GM12875 (cell line): ENCODE results near the gene RBM33.

Source experiments
- H3K4me3 ChIP-seq: one replicate; pipeline ENCODE4 v1.5.1; 2011; ENCODE audit warnings: low read depth, low read length, control low read depth
- TF ChIP-seq, protein P1 (sequence below): IDR thresholded peaks from 2 replicates; pipeline ENCODE4 v1.5.1; 2011; ENCODE audit warnings: low read depth, mild to moderate bottlenecking, control low read depth, inconsistent platforms, low read length, moderate library complexity, borderline replicate concordance; ENCODE audit not compliant: insufficient read depth

Gene RBM33

DNA sequence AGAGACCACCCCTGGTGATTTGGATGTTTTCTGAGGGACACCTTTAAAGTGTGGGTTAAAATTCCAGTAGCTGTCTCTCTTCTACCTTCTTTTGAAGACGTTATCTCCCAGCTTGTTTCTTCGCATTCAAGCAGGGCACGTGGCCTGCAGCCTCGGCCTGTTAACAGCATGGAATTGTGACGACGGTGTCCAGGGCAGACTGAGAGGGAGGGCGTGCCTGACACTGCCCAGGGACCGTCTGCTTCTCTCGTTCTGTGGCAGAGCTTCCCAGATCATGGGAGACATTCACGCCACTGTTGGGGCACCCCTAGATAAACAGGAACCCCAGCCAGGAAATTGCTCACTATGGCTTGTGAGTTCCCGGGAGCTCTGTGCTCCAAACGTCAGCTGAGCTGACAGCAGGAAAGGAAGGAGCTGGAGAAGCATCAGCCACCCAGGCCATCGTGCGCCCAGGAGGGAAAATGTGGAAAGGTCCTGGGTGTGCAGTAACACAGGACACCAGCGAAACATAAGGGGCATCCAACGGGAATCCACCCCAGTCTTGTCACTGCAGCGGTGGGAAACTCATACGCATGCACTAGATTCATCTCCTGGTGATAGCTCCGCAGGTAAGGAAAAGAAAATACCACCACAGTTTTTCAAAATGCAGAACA is 41.1 kb upstream of the RBM33 start:
- H3K4me3 ChIP-seq = no peak overlapping the region
- TF ChIP-seq, protein P1, sequence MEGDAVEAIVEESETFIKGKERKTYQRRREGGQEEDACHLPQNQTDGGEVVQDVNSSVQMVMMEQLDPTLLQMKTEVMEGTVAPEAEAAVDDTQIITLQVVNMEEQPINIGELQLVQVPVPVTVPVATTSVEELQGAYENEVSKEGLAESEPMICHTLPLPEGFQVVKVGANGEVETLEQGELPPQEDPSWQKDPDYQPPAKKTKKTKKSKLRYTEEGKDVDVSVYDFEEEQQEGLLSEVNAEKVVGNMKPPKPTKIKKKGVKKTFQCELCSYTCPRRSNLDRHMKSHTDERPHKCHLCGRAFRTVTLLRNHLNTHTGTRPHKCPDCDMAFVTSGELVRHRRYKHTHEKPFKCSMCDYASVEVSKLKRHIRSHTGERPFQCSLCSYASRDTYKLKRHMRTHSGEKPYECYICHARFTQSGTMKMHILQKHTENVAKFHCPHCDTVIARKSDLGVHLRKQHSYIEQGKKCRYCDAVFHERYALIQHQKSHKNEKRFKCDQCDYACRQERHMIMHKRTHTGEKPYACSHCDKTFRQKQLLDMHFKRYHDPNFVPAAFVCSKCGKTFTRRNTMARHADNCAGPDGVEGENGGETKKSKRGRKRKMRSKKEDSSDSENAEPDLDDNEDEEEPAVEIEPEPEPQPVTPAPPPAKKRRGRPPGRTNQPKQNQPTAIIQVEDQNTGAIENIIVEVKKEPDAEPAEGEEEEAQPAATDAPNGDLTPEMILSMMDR = no peak

DNA sequence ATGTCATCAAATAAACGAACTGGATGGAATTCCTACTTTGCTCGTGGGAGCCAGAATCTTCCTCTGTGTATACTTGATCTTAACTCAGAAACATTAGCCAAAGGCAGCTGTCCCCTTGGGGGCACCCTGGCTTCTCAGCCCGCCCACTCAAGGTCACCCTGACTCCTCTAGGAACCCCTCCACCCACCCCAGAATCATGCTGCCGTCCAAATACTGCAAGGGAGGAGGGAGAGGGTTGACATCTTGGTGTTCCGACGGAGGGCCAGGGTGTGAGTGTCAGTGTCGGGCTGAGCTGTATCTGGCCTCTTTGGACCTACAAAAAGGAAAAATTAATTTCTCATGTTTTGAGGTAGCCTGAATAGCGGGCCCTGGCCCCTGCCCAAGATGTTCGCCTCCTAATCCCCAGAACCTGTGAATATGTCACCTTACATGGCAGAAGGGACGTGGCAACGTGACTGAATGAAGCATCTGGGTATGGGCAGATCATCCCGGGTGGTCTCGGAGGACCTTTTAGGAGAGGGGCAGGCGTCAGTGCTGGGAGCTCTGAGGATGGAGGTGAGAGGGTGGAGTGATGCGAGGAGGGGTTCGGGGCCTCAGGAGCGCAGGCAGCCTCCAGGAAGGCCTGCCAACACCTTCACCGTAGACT is 40.5 kb upstream of the RBM33 start:
- TF ChIP-seq, protein P1 = no peak
- H3K4me3 ChIP-seq = no peak overlapping the region

DNA sequence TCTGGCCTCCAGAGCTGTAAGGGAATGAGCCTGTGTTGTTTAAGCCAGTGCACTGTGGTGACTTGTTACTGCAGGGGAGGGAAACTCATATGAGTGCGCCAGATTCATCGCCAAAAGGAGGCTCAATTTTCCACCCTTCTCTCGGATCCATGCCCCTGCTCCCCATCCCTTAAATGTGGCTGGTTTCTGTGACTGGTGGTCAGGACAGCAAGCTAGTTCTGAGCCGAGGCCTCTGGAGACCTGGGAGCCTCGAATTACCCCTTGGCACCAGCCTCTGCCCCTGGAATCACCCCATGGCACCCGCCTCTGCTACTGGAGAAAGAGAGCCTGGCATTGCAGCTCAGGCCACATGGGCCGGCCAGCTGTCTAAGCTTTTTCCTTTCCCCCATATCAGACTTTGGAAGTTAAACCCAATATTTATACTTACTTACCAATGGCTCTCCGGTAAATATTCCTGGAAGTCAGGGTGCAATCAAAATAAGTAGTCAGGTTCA is 39.9 kb upstream of the RBM33 start:
- TF ChIP-seq, protein P1 = no peak
- H3K4me3 ChIP-seq = no peak overlapping the region

DNA sequence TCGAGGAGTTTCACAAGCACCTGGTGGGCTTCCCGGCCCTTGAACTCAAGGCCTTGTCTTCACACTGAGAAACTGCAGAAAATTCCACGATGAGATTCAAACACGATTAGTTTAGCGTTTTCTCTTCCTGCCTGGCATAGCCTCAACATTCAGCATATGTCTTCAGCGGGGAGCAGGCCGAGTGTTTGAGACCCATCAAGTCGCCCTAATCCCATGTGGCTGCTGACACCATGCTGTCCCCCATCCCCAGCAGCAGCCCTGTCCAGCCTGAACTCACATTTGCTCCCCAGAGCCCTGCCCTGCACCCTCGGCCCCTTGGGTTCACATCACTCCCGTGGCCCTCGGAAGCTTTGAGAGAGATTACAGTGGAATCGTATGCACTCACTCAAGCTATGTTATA is 35.3 kb upstream of the RBM33 start:
- TF ChIP-seq, protein P1 = no peak
- no peak overlapping the region for H3K4me3 ChIP-seq

DNA sequence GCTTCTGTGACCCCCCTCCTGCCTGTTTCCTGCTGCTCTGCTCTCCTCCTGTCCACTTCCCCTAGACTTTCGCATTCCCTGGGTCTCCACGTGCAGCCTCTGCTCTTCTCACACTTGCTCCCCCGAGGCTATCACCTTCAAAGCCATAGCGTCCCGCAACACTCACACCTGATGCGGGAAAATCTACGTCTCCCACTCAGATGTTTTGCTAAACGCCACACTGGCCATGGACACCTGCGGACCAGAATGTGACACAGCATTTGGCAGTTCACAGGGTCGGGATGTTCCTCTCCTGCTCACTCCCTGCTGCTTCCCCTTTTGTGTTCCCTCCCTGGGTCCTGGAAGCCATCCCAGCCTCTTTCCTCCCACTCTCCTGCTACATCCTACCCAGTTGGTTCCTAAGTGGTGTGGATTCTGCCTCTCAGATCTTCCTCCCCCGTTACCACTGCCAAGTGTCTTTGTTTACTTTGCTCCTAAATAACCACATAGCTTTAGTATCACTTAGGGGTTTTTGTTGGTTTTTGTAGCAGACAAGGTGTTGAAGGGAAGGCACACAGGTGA is 33.7 kb upstream of the RBM33 start:
- TF ChIP-seq, protein P1 = no peak
- no peak overlapping the region for H3K4me3 ChIP-seq

DNA sequence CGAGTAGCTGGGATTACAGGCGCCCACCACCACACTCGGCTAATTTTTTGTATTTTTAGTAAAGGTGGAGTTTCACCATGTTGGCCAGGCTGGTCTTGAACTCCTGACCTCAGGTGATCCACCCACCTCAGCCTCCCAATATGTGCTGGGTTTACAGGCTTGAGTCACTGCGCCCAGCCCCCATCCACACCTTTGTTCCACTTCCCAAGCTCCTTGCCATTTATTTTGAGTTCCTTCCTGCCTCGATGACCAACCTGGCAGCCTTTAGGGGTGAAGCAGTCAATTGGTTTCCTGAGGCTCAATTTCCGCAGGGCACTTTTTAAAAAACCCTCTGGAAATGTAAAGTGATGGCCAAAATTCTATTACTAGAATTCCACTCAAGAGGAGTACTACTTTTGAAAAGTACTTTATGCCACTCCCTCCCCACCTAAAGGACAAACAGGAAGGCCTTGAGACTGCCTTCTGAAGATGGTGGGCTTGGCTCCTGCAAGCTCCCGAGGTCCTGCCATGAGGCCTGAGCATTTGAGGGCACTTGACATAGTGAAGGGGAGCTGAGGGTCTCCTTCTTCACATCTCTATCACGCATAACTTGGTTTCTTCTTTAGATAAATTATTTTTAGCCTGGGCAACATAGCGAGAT is 32.5 kb upstream of the RBM33 start:
- TF ChIP-seq, protein P1 = no peak
- no peak overlapping the region for H3K4me3 ChIP-seq
